Fibroblast of villous mesenchyme (primary cell): ENCODE data around the gene LRRN1. TPM values are rescaled to one million over a fixed set of nuclear protein-coding genes. Genes with fewer than 3 reads are reported as not detected.

Experiments
- DNase-seq: peaks from one replicate; pipeline ENCODE4 v3.0.0-alpha.2; 2010; ENCODE audit warnings: low read depth
- H3K4me3 ChIP-seq: 2 replicates; pipeline ENCODE4 v1.5.1; 2011; ENCODE audit warnings: low read depth, mild to moderate bottlenecking, low read length
- CTCF ChIP-seq: IDR thresholded peaks from 2 replicates; pipeline ENCODE4 v1.5.1; 2012; ENCODE audit warnings: low read depth, mild to moderate bottlenecking, low read length; ENCODE audit not compliant: insufficient read depth
- total RNA-seq: library from RNA; depleted of rRNA; stranded (reverse); fragments of >200 nt; gene quantifications from 2 replicates; pipeline ENCODE4 v1.2.3, GENCODE V29; 2012

LRRN1 gene
- total RNA-seq, 1 donor = under 0.01 TPM

- DNase-seq = no peak
- no peak for TF ChIP-seq CTCF
- no peak overlapping the region for H3K4me3 ChIP-seq
Observed at GRCh38 chr3:3848923-3849275, 49.7 kb downstream of the LRRN1 start.

DNA sequence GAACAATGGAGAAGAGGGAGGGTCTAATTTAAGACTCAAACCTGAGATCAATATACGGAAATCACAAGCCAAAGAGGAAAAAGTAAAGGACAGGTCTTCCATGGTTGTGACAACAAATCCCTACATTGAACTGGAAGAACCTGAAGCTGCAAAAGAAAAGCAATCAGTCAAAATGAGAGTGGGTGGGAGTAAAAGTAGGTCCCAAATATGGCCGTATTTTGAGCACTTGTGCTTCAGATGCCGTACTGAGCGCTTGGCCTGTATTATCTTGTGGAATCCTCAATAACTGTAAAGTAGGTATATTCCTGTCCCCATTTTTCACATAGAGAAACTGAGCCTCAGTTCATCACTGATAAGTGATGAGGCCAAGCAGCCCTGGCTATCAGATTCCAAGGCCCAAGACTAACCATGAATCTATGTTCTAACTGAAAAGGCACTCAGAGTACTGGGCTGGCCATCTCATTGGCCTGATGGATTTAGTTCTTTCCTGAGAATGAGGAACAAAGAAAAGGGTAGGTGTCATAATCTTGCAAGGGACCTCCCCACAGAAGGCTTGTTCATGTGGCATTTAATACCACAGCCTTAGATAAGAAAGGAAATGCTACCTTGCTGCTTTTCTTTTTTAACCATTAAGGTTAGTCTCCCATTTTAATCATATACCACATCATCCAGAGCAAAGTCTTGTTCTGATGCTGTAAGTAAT is 52.5 kb downstream of the LRRN1 start:
- no peak for DNase-seq
- H3K4me3 ChIP-seq = no peak overlapping the region
- no peak for TF ChIP-seq CTCF

DNA sequence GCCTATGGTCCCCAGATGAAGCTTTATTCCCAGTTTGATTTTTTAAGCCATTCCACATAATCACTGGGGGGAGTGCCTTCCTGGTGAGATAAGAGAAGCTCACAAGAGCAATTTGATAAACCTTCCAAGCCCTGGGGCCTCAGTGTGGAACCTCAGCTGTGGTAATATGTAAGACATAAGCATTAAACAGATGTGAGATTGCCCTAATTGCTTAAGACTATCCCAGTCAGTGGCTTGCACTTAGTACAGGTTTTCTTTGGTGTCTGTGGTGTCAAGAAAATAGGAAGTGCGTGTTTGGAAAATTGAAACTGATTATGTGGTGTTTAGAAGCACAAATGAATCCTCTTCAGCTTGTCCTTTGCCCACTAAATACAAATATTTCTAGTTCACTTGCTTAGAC is 54.3 kb downstream of the LRRN1 start:
- TF ChIP-seq CTCF = no peak
- no peak overlapping the region for H3K4me3 ChIP-seq
- no peak for DNase-seq

DNA sequence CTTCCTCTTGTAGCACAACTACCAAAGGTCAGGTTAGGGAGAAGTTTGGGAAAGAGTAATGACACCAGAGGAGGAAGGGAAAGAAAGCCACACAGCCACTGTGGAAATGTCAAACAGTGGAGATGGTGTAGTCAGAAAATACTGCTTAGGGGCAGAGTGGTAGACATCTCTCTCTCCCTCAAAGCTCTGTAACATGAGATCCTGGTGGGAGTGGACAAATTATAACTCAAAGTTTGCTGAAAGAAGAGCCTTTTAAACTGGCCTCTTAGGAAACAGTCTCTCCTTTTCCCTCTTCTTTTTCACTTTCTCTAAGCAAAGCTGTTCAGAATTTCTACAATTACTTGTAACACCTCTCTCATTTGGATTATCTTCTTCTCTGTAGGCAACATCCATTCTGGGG is 55.8 kb downstream of the LRRN1 start:
- DNase-seq = no peak
- no peak overlapping the region for H3K4me3 ChIP-seq
- no peak for TF ChIP-seq CTCF

- H3K4me3 ChIP-seq = no peak overlapping the region
- TF ChIP-seq CTCF = no peak
- no peak for DNase-seq
Observed at GRCh38 chr3:3860235-3860634, 61.0 kb downstream of the LRRN1 start.

- DNase-seq = no peak
- no peak overlapping the region for H3K4me3 ChIP-seq
- TF ChIP-seq CTCF = no peak
Observed at GRCh38 chr3:3862534-3862933, 63.3 kb downstream of the LRRN1 start.

- DNase-seq = no peak
- no peak for TF ChIP-seq CTCF
Observed at GRCh38 chr3:3875491-3875890, 76.3 kb downstream of the LRRN1 start.

More at GRCh38 chr3:3875491-3875890, 76.3 kb downstream of the LRRN1 start:
- no peak overlapping the region for H3K4me3 ChIP-seq
